ENCODE data around the gene NOD1.

- TF ChIP-seq CTCF (IDR thresholded peaks at IDR 0.05) = no peak
- no peak for TF ChIP-seq HEYL (CRISPR knock-in tag; IDR thresholded peaks at IDR 0.05)
- TF ChIP-seq BHLHE40 (IDR thresholded peaks at IDR 0.05; ENCODE audit: low read depth, low read length) = no peak
- TF ChIP-seq REST (IDR thresholded peaks at IDR 0.05) = no peak
- TF ChIP-seq CEBPB (IDR thresholded peaks at IDR 0.05) = no peak
- TF ChIP-seq ELK1 (IDR thresholded peaks at IDR 0.05; ENCODE audit: low read depth, low read length) = no peak
- TF ChIP-seq RAD21 (conservative IDR thresholded peaks at IDR 0.05 in 1 of 2, IDR thresholded peaks at IDR 0.05 in 1 of 2) = no peak
- no peak for TF ChIP-seq EP300 (IDR thresholded peaks at IDR 0.05)
- TF ChIP-seq ZSCAN20 (CRISPR knock-in tag; IDR thresholded peaks at IDR 0.05) = no peak
- no peak for TF ChIP-seq CBX2 (IDR thresholded peaks at IDR 0.05; ENCODE audit: borderline replicate concordance, low read depth)
- TF ChIP-seq HDAC2 (IDR thresholded peaks at IDR 0.05) = no peak
Measured at GRCh38 chr7:30462179-30462578, 16.4 kb downstream of the NOD1 start.

Measured in A549 (cell line).